GM13977 (cell line): ENCODE measurements around the gene CFAP61.

Experiments used
- DNase-seq: peaks from one replicate; pipeline ENCODE4 v3.0.0; 2012; ENCODE audit warnings: low spot score
- in situ Hi-C: fragments of 300-500 bp; cut with MboI; formaldehyde crosslinking; loops from one replicate; pipeline ENCODE4 v1.12.0; 2022; ENCODE audit warnings: low sequenced_read_pairs, low pct_unique_long_range_greater_than_20kb, mixed read lengths, inconsistent platforms; ENCODE audit not compliant: unreplicated experiment
- TF ChIP-seq, protein P1 (sequence below): IDR thresholded peaks from 2 replicates; pipeline ENCODE4 v1.5.1; 2012; ENCODE audit warnings: mild to moderate bottlenecking, control low read depth; ENCODE audit not compliant: insufficient read depth; ENCODE audit errors: extremely low read depth, missing control alignments

The CFAP61 gene

DNA sequence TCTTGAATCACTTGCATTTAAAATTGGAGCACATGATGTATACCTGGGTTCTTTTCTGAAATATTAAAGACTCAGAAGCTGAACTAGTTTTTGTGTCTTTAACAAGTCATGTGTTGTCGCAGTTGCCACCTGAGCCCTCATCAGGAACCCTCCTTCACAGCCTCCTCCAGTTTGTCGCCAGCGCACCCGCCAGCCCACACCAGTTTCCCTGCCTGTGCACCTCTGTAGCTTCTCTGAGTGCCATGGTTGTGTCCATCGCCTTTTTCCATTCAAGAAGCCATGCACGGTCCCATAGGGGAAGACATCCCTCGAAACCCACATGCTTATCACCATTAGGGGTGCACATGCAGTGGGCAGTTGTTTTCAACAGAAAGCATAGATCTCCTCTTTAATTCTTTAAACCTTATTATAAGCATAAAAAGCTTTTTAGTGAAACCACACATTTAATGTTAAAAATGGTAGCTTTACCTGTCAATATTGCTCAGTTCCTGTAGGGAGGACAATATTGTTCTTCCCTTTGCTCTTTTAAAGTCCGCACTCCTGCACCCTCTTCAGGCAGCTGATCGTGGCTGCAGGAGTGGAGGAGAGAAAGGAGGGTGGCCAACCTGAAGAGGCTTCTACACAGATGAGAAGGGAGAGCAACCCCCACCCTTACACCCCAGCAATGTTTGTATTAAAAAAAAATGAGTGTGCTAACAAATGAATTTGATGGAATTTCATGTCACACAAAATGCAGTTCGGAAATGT, 121.9 kb downstream of the CFAP61 start:
- in situ Hi-C loops: no loop called here
- no peak for DNase-seq
- TF ChIP-seq, protein P1, sequence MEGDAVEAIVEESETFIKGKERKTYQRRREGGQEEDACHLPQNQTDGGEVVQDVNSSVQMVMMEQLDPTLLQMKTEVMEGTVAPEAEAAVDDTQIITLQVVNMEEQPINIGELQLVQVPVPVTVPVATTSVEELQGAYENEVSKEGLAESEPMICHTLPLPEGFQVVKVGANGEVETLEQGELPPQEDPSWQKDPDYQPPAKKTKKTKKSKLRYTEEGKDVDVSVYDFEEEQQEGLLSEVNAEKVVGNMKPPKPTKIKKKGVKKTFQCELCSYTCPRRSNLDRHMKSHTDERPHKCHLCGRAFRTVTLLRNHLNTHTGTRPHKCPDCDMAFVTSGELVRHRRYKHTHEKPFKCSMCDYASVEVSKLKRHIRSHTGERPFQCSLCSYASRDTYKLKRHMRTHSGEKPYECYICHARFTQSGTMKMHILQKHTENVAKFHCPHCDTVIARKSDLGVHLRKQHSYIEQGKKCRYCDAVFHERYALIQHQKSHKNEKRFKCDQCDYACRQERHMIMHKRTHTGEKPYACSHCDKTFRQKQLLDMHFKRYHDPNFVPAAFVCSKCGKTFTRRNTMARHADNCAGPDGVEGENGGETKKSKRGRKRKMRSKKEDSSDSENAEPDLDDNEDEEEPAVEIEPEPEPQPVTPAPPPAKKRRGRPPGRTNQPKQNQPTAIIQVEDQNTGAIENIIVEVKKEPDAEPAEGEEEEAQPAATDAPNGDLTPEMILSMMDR: no peak

DNA sequence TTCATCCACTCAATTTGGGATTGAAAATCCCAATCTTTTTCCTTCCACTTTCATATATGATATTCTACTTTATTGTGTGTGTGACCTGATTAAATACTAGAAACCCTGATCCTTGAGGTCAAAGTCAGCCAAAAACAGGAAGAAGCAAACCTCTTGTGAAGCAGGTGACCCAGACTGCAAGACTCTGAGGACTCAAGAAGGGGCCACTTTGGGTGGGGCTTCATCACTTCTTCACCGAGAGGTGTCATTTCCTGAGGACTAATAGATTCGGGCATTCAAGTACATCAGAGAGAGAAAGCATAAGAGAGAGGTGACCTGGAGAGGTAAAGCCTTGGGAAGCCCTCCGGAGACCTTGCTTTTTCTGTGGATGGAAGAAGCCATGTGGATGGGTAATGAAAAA, 129.0 kb downstream of the CFAP61 start:
- no peak for DNase-seq
- in situ Hi-C loops: no loop called here

DNA sequence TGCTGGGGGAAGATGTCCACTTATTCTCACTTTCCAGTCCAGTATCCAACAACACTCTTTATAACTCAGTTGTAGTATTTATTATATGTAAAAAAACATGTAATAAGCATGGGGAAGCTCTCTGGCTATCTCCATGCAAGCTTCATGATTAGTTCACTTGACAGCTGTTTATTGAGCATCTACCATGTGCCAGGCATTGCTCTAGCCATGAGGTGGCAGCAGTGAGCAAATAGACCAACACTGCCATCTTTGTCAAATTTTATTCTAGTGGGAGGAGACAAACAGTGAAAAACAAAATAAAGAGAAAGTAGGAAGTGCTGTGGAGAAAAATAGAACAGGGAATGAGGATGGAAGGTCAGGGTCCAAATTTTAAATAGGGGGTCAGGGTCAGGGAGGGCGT, 131.8 kb downstream of the CFAP61 start:
- DNase-seq: no peak
- TF ChIP-seq, protein P1: peak; percentile 44
- in situ Hi-C loops: no loop called here

More for the DNA sequence above, 129.0 kb downstream of the CFAP61 start:
- TF ChIP-seq, protein P1: no peak

DNA sequence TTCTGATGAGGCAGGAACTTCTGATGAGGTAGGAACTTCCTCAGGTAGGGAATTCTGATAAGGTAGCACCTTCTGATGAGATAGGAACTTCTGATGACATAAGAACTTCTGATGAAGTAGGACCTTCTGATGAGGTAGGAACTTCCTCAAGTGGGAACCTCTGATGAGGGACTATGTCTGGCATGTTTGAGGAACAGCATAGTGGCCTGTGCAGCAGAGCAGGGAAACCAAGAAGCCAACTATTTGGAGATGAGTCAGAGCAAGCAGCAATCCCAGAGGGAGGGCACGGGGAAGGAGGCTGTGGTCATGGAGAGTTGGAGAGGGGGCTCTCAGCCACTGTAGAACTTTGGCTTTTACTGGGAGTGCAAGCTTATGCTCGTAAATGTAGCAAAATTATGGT, 132.4 kb downstream of the CFAP61 start:
- no peak for DNase-seq
- in situ Hi-C loops: no loop called here
- TF ChIP-seq, protein P1: no peak

DNA sequence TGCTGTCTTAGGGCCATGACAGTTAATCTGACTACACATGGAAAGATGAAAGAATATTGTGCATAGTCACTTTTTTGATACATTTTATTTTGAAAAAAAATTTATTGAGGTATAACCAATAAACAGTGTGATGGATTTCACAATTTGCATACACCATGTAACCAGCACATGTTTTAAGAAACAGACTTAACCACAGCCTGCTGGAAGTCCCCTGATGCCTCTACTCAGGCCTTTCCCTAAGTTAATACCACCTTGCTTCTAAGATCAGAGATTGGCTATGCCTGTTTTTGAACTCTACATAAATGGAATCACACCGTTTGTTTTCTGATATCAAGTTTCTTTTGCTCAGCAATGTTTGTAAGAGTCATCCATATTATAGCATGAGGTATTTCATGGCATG, 136.3 kb downstream of the CFAP61 start:
- DNase-seq: peak; percentile 47
- in situ Hi-C loops: no loop called here
- TF ChIP-seq, protein P1: no peak

DNA sequence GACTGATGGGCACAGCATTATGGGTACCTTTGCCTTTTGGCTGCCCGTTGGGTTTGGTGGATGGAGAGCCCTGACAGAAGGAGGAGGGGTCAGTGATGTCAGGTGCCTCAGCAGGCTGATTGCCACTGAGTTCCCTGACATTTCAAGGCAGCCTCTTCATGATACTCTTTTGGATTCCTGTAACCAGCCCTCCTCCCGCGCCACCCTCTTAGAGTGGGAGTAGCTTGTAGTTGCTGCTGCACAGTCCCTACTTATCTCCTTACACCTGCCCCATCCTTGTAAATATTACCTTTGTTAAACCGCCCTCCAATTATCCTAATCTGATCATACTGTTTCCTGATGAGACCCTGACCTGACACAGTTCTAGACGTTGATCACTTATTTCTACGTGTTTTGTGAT, 140.0 kb downstream of the CFAP61 start:
- in situ Hi-C loops: no loop called here
- TF ChIP-seq, protein P1: no peak
- no peak for DNase-seq
